DOHH2 (cell line): ENCODE data around the gene ARHGDIA.

ENCODE experiments used
- CTCF ChIP-seq: fragments of 200-600 bp; sonication (generic); IDR thresholded peaks from one replicate; pipeline ENCODE4 v1.5.1; 2014; ENCODE audit warnings: antibody characterized with exemption, mild to moderate bottlenecking, low read depth, low read length; ENCODE audit not compliant: poor library complexity, severe bottlenecking
- EZH2phosphoT487 ChIP-seq: fragments of 200-600 bp; sonication (generic); IDR thresholded peaks from 2 replicates; pipeline ENCODE4 v1.6.1; 2017; ENCODE audit warnings: borderline replicate concordance, mild to moderate bottlenecking, antibody characterized with exemption, low read length, moderate library complexity, mixed read lengths

GRCh38 chr17:81884968-81885367 lies 13.8 kb upstream of the ARHGDIA start:
- TF ChIP-seq CTCF (no peak), EZH2phosphoT487 (no peak)
